ENCODE results near the gene ANKRD63. TPM values are rescaled to one million over a fixed set of nuclear protein-coding genes. Genes with fewer than 3 reads are reported as not detected.

Gene ANKRD63
- polyA plus RNA-seq, 1 experiment = not detected

GRCh38 chr15:40257656-40258450, 25.0 kb downstream of the ANKRD63 start:
- no peaks in the 10 kb centered on the region for H3K36me3 ChIP-seq (ENCODE audit: control insufficient read depth, insufficient read depth, low read length)
- ChIA-PET POLR2A (no interaction called here), CTCF (interaction anchor here (0.9 to 2.8 kb wide), 5 partner anchors 15 to 212 kb away, joined by 3 to 21 read pairs (median 3); no protein-coding TSS in a partner anchor)
- TF ChIP-seq CTCF (IDR thresholded peaks at IDR 0.05; ENCODE audit: insufficient read depth, low read depth, low read length) = no peak
- peaks cover 30% of the 10 kb centered on the region for H3K27me3 ChIP-seq (ENCODE audit: control insufficient read depth, insufficient read depth, low read length)
- DNase-seq (ENCODE audit: low read depth) = no peak
- no peak overlapping the region for H3K4me3 ChIP-seq (ENCODE audit: low read depth, low read length)

- POLR2A ChIA-PET = no interaction called here
- DNase-seq (ENCODE audit: low read depth) = no peak
- Histone ChIP-seq H3K36me3 (ENCODE audit: control insufficient read depth, insufficient read depth, low read length) (no peaks in the 10 kb centered on the region), H3K27me3 (ENCODE audit: control insufficient read depth, insufficient read depth, low read length) (peaks cover 35% of the 10 kb centered on the region), H3K4me3 (ENCODE audit: low read depth, low read length) (no peak overlapping the region)
- CTCF ChIA-PET = interaction anchor here (2.8 kb wide), 1 partner anchor 17 kb away, joined by 21 read pairs; no protein-coding TSS in a partner anchor
- no peak for TF ChIP-seq CTCF (IDR thresholded peaks at IDR 0.05; ENCODE audit: insufficient read depth, low read depth, low read length)
Measured at GRCh38 chr15:40256638-40257235, 26.1 kb downstream of the ANKRD63 start.

- ChIA-PET CTCF (interaction anchor here (0.8 to 2.9 kb wide), 5 partner anchors 8 to 37 kb away, joined by 3 to 17 read pairs (median 3); no protein-coding TSS in a partner anchor), POLR2A (no interaction called here)
- Histone ChIP-seq H3K27me3 (ENCODE audit: control insufficient read depth, insufficient read depth, low read length) (peaks cover 45% of the 10 kb centered on the region), H3K4me3 (ENCODE audit: low read depth, low read length) (no peak overlapping the region), H3K36me3 (ENCODE audit: control insufficient read depth, insufficient read depth, low read length) (no peaks in the 10 kb centered on the region)
- no peak for TF ChIP-seq CTCF (IDR thresholded peaks at IDR 0.05; ENCODE audit: insufficient read depth, low read depth, low read length)
- no peak for DNase-seq (ENCODE audit: low read depth)
Measured at GRCh38 chr15:40255033-40255432, 27.8 kb downstream of the ANKRD63 start.

GRCh38 chr15:40254452-40254851, 28.4 kb downstream of the ANKRD63 start:
- peaks cover 45% of the 10 kb centered on the region for H3K27me3 ChIP-seq (ENCODE audit: control insufficient read depth, insufficient read depth, low read length)
- CTCF ChIA-PET = interaction anchor here (0.8 to 2.9 kb wide), 5 partner anchors 9 to 37 kb away, joined by 3 to 17 read pairs (median 3); no protein-coding TSS in a partner anchor

More at GRCh38 chr15:40254452-40254851, 28.4 kb downstream of the ANKRD63 start:
- no peak for TF ChIP-seq CTCF (IDR thresholded peaks at IDR 0.05; ENCODE audit: insufficient read depth, low read depth, low read length)
- Histone ChIP-seq H3K36me3 (ENCODE audit: control insufficient read depth, insufficient read depth, low read length) (no peaks in the 10 kb centered on the region), H3K4me3 (ENCODE audit: low read depth, low read length) (no peak overlapping the region)
- POLR2A ChIA-PET = no interaction called here
- DNase-seq (ENCODE audit: low read depth) = no peak
